AG10803 (cell line): ENCODE measurements around the gene RBL2.

Experiments used
- DNase-seq: peaks from one replicate; pipeline ENCODE4 v3.0.0; 2010; ENCODE audit warnings: low read depth
- H3K4me3 ChIP-seq: 2 replicates; pipeline ENCODE4 v1.5.1; 2011; ENCODE audit warnings: mild to moderate bottlenecking, low read length, control low read depth
- TF ChIP-seq, protein P1 (sequence below): conservative IDR thresholded peaks from 2 replicates; pipeline ENCODE4 v1.5.1; 2011; ENCODE audit warnings: mild to moderate bottlenecking, low read length, control low read depth, inconsistent platforms

Gene RBL2

DNA sequence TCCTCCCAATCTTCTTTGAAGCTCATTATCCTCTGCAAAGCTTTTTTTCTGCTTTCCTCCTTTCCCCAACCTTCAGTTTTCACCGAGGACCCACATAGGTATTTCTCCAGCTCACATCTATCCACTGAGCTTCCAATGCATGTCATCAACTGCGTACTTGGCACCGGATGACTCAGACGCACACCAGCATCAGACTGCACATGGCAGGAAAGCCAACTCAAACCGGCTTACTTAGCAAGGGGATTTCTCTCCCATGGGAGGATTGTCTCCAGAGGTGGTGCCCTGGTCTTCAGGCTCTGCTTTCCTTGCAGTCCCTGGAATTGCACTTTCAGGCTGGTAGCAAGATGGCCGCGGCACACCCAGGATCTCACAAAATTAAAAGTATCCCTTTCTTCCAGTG, 70.4 kb downstream of the RBL2 start:
- H3K4me3 ChIP-seq = no peak overlapping the region
- DNase-seq = peak; percentile 44
- TF ChIP-seq, protein P1, sequence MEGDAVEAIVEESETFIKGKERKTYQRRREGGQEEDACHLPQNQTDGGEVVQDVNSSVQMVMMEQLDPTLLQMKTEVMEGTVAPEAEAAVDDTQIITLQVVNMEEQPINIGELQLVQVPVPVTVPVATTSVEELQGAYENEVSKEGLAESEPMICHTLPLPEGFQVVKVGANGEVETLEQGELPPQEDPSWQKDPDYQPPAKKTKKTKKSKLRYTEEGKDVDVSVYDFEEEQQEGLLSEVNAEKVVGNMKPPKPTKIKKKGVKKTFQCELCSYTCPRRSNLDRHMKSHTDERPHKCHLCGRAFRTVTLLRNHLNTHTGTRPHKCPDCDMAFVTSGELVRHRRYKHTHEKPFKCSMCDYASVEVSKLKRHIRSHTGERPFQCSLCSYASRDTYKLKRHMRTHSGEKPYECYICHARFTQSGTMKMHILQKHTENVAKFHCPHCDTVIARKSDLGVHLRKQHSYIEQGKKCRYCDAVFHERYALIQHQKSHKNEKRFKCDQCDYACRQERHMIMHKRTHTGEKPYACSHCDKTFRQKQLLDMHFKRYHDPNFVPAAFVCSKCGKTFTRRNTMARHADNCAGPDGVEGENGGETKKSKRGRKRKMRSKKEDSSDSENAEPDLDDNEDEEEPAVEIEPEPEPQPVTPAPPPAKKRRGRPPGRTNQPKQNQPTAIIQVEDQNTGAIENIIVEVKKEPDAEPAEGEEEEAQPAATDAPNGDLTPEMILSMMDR = no peak

DNA sequence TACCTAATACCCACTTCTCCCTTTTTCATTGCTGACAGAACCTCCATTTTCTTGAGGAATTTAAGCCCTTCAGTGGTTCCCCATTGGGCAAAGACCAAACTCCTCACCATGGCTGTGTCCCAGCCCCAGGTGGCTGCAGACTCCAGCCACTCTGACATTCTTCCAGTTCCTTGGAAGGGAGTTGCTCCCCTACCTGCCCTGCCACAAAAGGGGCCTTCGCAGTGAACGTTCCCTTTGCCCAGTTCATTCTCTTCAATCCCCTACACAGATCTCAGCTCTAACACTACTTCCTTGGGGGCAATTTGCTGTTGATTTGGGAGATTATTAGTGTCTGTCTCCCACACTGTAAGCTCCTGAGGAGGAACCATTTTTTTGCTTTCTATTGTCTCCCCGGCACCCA, 72.0 kb downstream of the RBL2 start:
- TF ChIP-seq, protein P1 = no peak
- no peak overlapping the region for H3K4me3 ChIP-seq
- no peak for DNase-seq

DNA sequence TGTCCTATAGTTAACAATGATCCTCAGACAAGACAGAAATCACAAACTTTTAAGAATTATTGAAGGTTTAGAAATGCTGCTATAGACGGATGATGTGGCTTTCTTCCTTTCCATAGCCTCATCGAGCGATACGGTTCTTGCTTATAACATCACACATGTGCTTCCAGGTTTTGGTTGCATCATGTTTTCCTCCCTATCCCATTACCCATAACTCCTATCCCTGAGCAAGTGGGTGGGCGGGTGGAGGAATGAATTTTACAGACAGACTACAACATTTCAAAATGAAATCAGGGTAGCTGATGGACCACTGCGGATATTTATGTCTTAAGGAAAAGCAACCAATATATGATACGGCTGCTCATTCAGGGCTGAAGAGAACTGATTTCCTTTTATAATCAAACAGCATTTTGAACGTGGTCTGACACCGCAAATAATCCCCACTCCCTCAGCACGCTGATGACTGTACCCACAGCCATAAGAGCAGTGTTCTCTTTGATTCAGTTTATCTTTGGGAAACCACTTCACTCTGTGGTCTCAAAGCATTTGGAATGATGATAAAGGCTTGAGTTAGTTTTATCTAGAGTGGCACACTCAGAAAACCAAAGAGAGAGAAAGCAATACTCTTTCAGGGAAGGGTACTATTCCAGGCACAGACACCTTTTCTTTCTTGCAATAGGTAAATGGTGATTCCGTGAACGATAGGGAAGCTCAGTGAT, 73.4 kb downstream of the RBL2 start:
- DNase-seq = no peak
- H3K4me3 ChIP-seq = no peak overlapping the region
- TF ChIP-seq, protein P1 = no peak

DNA sequence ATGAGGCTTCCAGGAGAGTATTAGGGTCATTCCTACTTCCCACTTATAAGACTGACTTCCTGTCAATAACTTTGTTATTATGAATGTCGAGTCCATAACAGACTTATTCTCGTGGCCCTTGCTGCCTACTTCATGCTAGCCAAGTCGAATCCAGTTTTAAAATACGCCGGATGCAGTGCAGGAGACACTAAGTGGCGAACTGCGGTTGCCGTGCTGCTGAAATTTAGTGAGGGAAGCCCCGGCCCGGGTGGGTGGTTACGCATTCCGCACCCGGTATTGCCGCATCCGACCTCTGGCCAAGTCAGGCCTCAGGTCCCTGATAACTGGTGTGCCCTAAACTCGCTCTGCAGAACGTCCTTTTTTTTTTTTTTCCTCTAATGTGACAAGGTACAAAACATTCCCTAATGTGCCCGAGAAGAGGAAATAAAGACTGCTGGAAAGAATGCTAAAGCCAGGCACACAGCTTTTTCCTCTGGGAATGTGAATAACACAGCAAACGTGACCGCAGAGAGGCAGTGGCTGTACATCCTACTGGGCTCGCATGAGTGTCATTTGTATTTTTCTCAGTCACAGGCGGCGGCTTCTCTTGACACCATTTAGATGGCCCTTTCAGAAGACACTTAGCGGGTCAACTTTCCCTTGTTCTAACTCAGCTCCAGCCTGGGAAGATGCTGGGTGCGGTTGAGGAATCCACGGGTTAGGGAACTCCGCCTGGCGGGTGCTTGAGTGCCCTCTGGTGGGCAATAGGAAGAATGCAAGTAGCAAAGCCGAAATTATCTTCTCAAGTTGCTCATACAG, 75.8 kb downstream of the RBL2 start:
- TF ChIP-seq, protein P1 = peak; percentile 96
- no peak overlapping the region; the same call in 1 of the 2 replicates for H3K4me3 ChIP-seq
- DNase-seq = peak; percentile 66

DNA sequence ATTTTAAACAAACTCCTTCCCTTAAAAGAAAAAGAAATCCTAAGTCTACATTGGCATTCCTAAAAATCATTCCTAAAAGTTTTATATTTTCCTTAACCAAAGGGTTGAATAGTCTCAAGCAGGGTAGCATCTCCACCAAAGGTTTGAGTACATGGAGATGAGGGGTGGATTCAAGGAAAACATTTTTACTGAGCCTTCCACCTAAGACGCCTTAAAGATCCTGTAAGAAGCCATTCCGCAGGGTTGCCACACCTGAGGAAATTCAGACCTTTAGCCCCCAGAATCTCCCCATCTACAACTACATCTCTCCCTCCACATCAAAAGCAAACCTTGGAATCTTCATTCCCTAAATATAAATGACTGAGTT, 76.4 kb downstream of the RBL2 start:
- no peak for DNase-seq
- H3K4me3 ChIP-seq = no peak overlapping the region
- TF ChIP-seq, protein P1 = no peak

DNA sequence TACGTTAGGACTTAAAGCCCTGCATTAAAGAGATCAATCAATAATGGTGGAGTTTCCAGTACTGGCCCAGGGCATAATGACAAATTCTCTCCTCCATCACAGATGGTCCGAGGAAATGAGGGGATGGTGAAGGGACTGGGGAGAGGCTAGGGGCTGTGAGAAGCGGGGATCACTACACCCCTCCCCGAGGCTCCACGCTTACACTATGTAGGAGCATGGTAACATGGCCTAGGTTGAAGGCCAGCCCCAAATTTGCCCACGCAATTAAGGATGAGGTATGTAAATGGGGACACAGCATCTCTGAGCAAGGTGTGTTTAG, 76.8 kb downstream of the RBL2 start:
- no peak for DNase-seq
- no peak overlapping the region for H3K4me3 ChIP-seq
- TF ChIP-seq, protein P1 = no peak
